HepG2 (cell line): Measurements from ENCODE around the gene ABCC3. TPM values are rescaled to one million over a fixed set of nuclear protein-coding genes. Genes with fewer than 3 reads are reported as not detected.

Source experiments
- DPF2 ChIP-seq: sonication (generic); formaldehyde crosslinking; IDR thresholded peaks from 2 replicates; pipeline ENCODE4 v1.4.0; 2020; ENCODE audit warnings: mild to moderate bottlenecking, low read depth, missing genetic modification reagents, borderline replicate concordance
- ETS1 ChIP-seq: sonication (generic); formaldehyde crosslinking; IDR thresholded peaks from 2 replicates; pipeline ENCODE4 v1.4.0; 2020; ENCODE audit warnings: missing genetic modification reagents
- FIP1L1 ChIP-seq: fragments of 200-400 bp; formaldehyde crosslinking; IDR thresholded peaks from 2 replicates; pipeline ENCODE4 v1.6.1; 2018; ENCODE audit warnings: low read depth, mild to moderate bottlenecking, low read length, moderate library complexity, borderline replicate concordance; ENCODE audit not compliant: insufficient read depth
- GATA4 ChIP-seq: sonication (generic); IDR thresholded peaks from 2 replicates; pipeline ENCODE4 v1.6.1; 2016; ENCODE audit warnings: antibody characterized with exemption, low read depth, borderline replicate concordance
- HINFP ChIP-seq: sonication (generic); formaldehyde crosslinking; IDR thresholded peaks from 2 replicates; pipeline ENCODE4 v1.4.0; 2020; ENCODE audit warnings: low read depth, mild to moderate bottlenecking, missing genetic modification reagents
- HNF4G ChIP-seq, 2 experiments: sonication (generic) in 1 of 2; formaldehyde crosslinking in 1 of 2; IDR thresholded peaks; 2 replicates each; pipeline versions ENCODE4 v1.4.0 to v1.6.1; 2011 to 2020; ENCODE audit warnings: borderline replicate concordance in 2 of 2, low read depth in 2 of 2, mild to moderate bottlenecking in 2 of 2, low read length in 1 of 2, missing genetic modification reagents in 1 of 2, moderate library complexity in 1 of 2
- ISL2 ChIP-seq: sonication (generic); formaldehyde crosslinking; IDR thresholded peaks from 2 replicates; pipeline ENCODE4 v1.5.0; 2020; ENCODE audit warnings: missing genetic modification reagents
- KDM2A ChIP-seq: sonication (generic); formaldehyde crosslinking; IDR thresholded peaks from 2 replicates; pipeline ENCODE4 v1.4.0; 2020; ENCODE audit warnings: low read depth, missing genetic modification reagents, borderline replicate concordance
- MEIS1 ChIP-seq: sonication (generic); formaldehyde crosslinking; IDR thresholded peaks from 2 replicates; pipeline ENCODE4 v1.9.0; 2021; ENCODE audit warnings: mild to moderate bottlenecking, missing genetic modification reagents, moderate library complexity, borderline replicate concordance
- NR3C1 ChIP-seq: sonication (generic); formaldehyde crosslinking; IDR thresholded peaks from 2 replicates; pipeline ENCODE4 v1.4.0; 2020; ENCODE audit warnings: missing genetic modification reagents
- PAXIP1 ChIP-seq: sonication (generic); formaldehyde crosslinking; conservative IDR thresholded peaks from 2 replicates; pipeline ENCODE4 v1.4.0; 2020; ENCODE audit warnings: mild to moderate bottlenecking, missing genetic modification reagents, moderate library complexity
- PREB ChIP-seq: sonication (generic); formaldehyde crosslinking; IDR thresholded peaks from 2 replicates; pipeline ENCODE4 v1.4.0; 2020; ENCODE audit warnings: missing genetic modification reagents
- REPIN1 ChIP-seq: sonication (generic); formaldehyde crosslinking; IDR thresholded peaks from 2 replicates; pipeline ENCODE4 v1.8.0; 2022; ENCODE audit warnings: missing genetic modification reagents, low read depth, mild to moderate bottlenecking, borderline replicate concordance
- SP2 ChIP-seq: sonication (generic); formaldehyde crosslinking; IDR thresholded peaks from 2 replicates; pipeline ENCODE4 v1.5.1; 2020; ENCODE audit warnings: mild to moderate bottlenecking, missing genetic modification reagents
- SYNCRIP ChIP-seq: fragments of 200-400 bp; formaldehyde crosslinking; IDR thresholded peaks from 2 replicates; pipeline ENCODE4 v1.6.1; 2018; ENCODE audit warnings: mild to moderate bottlenecking, low read depth, low read length; ENCODE audit not compliant: insufficient read depth
- TARDBP ChIP-seq: sonication (generic); formaldehyde crosslinking; IDR thresholded peaks from 2 replicates; pipeline ENCODE4 v1.8.0; 2022; ENCODE audit warnings: mild to moderate bottlenecking, missing genetic modification reagents
- TFDP2 ChIP-seq: sonication (generic); formaldehyde crosslinking; IDR thresholded peaks from 2 replicates; pipeline ENCODE4 v1.4.0; 2020; ENCODE audit warnings: missing genetic modification reagents
- ZC3H13 ChIP-seq: sonication (generic); formaldehyde crosslinking; IDR thresholded peaks from 2 replicates; pipeline ENCODE4 v1.8.1; 2023; ENCODE audit warnings: mild to moderate bottlenecking, missing genetic modification reagents, moderate library complexity
- ZMAT3 ChIP-seq: sonication (generic); formaldehyde crosslinking; conservative IDR thresholded peaks from 2 replicates; pipeline ENCODE4 v1.7.0; 2021; ENCODE audit warnings: missing genetic modification reagents
- ZNF343 ChIP-seq: sonication (generic); formaldehyde crosslinking; IDR thresholded peaks from 2 replicates; pipeline ENCODE4 v1.4.0; 2020; ENCODE audit warnings: mild to moderate bottlenecking, missing genetic modification reagents
- ZNF749 ChIP-seq: sonication (generic); formaldehyde crosslinking; IDR thresholded peaks from 2 replicates; pipeline ENCODE4 v1.8.0; 2022; ENCODE audit warnings: mild to moderate bottlenecking, missing genetic modification reagents, moderate library complexity, borderline replicate concordance
- polyA plus RNA-seq, 8 experiments: library from polyadenylated mRNA; depleted of rRNA in 3 of 8; stranded (reverse) in 7 of 8; unstranded in 1 of 8; fragments of >200 nt; fragmentation: Illumina TruSeq in 4 of 8; extraction: Trizol in 4 of 8; gene quantifications; 2 replicates each; pipeline versions ENCODE4 v1.2.1 to v1.2.3, GENCODE V29; 2011 to 2016; ENCODE audit warnings: low read depth in 4 of 8, missing spikeins in 1 of 8, mixed read lengths in 1 of 8; ENCODE audit not compliant: insufficient read depth in 1 of 8
- total RNA-seq, 5 experiments: library from RNA; depleted of rRNA; stranded (reverse); fragments of >200 nt; fragmentation: Illumina TruSeq; extraction: Trizol; gene quantifications; 2 replicates each; pipeline ENCODE4 v1.2.3, GENCODE V29; 2016; ENCODE audit warnings: low read depth in 1 of 5

Gene ABCC3
- total and polyA plus RNA-seq, 2 of the 13 experiments (the other 11 are each of a cell fraction or from before 2014, with no cell fraction given) = 25.2 to 50.7 TPM

GRCh38 chr17:50679008-50679544 is 44.4 kb downstream of the ABCC3 start (continued):
- TF ChIP-seq GATA4 (0 out of 2 replicates have a peak, but pooled peaks have one; percentile 2), HNF4G (IDR thresholded peaks at IDR 0.05; ENCODE audit: borderline replicate concordance, low read depth, low read length) (peak; percentile 26; the same call in 1 of the 2 replicates), HNF4G (CRISPR knock-in tag; IDR thresholded peaks at IDR 0.05; ENCODE audit: borderline replicate concordance, low read depth) (no peak), PREB (no peak), FIP1L1 (no peak), TFDP2 (CRISPR knock-in tag) (no peak), ZMAT3 (CRISPR knock-in tag) (no peak), KDM2A (no peak), DPF2 (CRISPR knock-in tag) (no peak), ZC3H13 (CRISPR knock-in tag) (no peak), HINFP (CRISPR knock-in tag) (no peak), SYNCRIP (no peak), ISL2 (no peak), NR3C1 (CRISPR knock-in tag) (no peak), REPIN1 (CRISPR knock-in tag) (no peak), TARDBP (CRISPR knock-in tag) (no peak), ETS1 (CRISPR knock-in tag) (no peak), ZNF749 (CRISPR knock-in tag) (no peak), ZNF343 (CRISPR knock-in tag) (no peak), SP2 (CRISPR knock-in tag) (no peak), MEIS1 (CRISPR knock-in tag) (no peak), PAXIP1 (CRISPR knock-in tag) (peak; percentile 72; the same call in 1 of the 2 replicates)
